A673 (cell line): ENCODE measurements around the gene TOMM5.

ENCODE experiments used
- EZH2 ChIP-seq: fragments of 200-600 bp; sonication (generic); IDR thresholded peaks from 2 replicates; pipeline ENCODE4 v1.6.1; 2017; ENCODE audit warnings: borderline replicate concordance, low read depth, mild to moderate bottlenecking, mixed read lengths, antibody characterized with exemption, low read length; ENCODE audit not compliant: poor library complexity, severe bottlenecking
- TF ChIP-seq, protein P1 (sequence below): fragments of 300-800, 200-600 bp; sonication (generic); conservative IDR thresholded peaks from 2 replicates; pipeline ENCODE4 v1.5.1; 2017; ENCODE audit warnings: low read depth, mild to moderate bottlenecking, antibody characterized with exemption, low read length, moderate library complexity, mixed read lengths

- TF ChIP-seq EZH2, result no peak
- TF ChIP-seq, protein P1, sequence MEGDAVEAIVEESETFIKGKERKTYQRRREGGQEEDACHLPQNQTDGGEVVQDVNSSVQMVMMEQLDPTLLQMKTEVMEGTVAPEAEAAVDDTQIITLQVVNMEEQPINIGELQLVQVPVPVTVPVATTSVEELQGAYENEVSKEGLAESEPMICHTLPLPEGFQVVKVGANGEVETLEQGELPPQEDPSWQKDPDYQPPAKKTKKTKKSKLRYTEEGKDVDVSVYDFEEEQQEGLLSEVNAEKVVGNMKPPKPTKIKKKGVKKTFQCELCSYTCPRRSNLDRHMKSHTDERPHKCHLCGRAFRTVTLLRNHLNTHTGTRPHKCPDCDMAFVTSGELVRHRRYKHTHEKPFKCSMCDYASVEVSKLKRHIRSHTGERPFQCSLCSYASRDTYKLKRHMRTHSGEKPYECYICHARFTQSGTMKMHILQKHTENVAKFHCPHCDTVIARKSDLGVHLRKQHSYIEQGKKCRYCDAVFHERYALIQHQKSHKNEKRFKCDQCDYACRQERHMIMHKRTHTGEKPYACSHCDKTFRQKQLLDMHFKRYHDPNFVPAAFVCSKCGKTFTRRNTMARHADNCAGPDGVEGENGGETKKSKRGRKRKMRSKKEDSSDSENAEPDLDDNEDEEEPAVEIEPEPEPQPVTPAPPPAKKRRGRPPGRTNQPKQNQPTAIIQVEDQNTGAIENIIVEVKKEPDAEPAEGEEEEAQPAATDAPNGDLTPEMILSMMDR, result no peak
Measured at GRCh38 chr9:37640246-37640645, 47.8 kb upstream of the TOMM5 start.
